H1 (cell line): Measurements from ENCODE around the gene SCAMP4. TPM values are rescaled to one million over a fixed set of nuclear protein-coding genes. Genes with fewer than 3 reads are reported as not detected.

Source experiments
- BACH1 ChIP-seq: IDR thresholded peaks from 2 replicates; pipeline ENCODE4 v1.6.1; 2012; ENCODE audit warnings: low read length, improper control_type of control experiment
- CBX8 ChIP-seq: fragments of 300-800, 300-1000 bp; sonication (generic); IDR thresholded peaks from 2 replicates; pipeline ENCODE4 v1.7.1; 2016; ENCODE audit warnings: low read depth, low read length, borderline replicate concordance
- GABPA ChIP-seq: IDR thresholded peaks from 2 replicates; pipeline ENCODE4 v1.6.1; 2011; ENCODE audit warnings: mild to moderate bottlenecking, low read length, moderate library complexity, borderline replicate concordance; ENCODE audit not compliant: insufficient read depth
- HDAC6 ChIP-seq: IDR thresholded peaks from one replicate; pipeline ENCODE4 v1.7.1; 2012; ENCODE audit warnings: low read depth, mild to moderate bottlenecking, inconsistent platforms, low read length, moderate library complexity
- KDM5A ChIP-seq: fragments of 200-600 bp; IDR thresholded peaks from 2 replicates; pipeline ENCODE4 v1.7.1; 2012; ENCODE audit warnings: mild to moderate bottlenecking, low read length, inconsistent platforms, mixed read lengths
- POLR2A ChIP-seq, 2 experiments: IDR thresholded peaks; 1 replicate in 1 of 2; 2 replicates in 1 of 2; pipeline ENCODE4 v1.6.1; 2011; ENCODE audit warnings: low read depth in 2 of 2, low read length in 2 of 2, mild to moderate bottlenecking in 2 of 2; ENCODE audit errors: control extremely low read depth in 1 of 2
- POLR2AphosphoS5 ChIP-seq: IDR thresholded peaks from 2 replicates; pipeline ENCODE4 v1.6.1; 2011; ENCODE audit warnings: low read depth, low read length
- RFX5 ChIP-seq: IDR thresholded peaks from 2 replicates; pipeline ENCODE4 v1.6.1; 2011; ENCODE audit warnings: low read depth, low read length, improper control_type of control experiment, borderline replicate concordance
- polyA plus RNA-seq, 7 experiments: library from polyadenylated mRNA; depleted of rRNA in 3 of 7; stranded (reverse) in 5 of 7; unstranded in 2 of 7; fragments of >200 nt in 5 of 7; fragments of 200-250 nt in 2 of 7; gene quantifications; 1 replicate in 5 of 7; 2 replicates in 1 of 7; 4 replicates in 1 of 7; pipeline versions ENCODE4 v1.2.1 to v1.2.3, GENCODE V29; 2011 to 2013; ENCODE audit warnings: missing spikeins in 2 of 7, mixed read lengths in 2 of 7
- total RNA-seq: library from RNA; stranded (reverse); fragmentation: NEBNext Ultra II Directional; extraction: Animal tissue kit (Norgen Biotek cat#: 25700); gene quantifications from 2 replicates; pipeline ENCODE4 v1.2.1, GENCODE V29; 2021

Gene SCAMP4
- total and polyA plus RNA-seq, 2 of the 8 experiments (the other 6 are each of a cell fraction or from before 2014, with no cell fraction given): 17.1 to 61.4 TPM

GRCh38 chr19:1936430-1936829 is 31.2 kb downstream of the SCAMP4 start (continued):
- TF ChIP-seq KDM5A (no peak), HDAC6 (no peak), POLR2A (IDR thresholded peaks at IDR 0.05; ENCODE audit: control extremely low read depth in 1 of 2, low read depth in 2 of 2, low read length in 2 of 2) (no peak), CBX8 (no peak), RFX5 (no peak), BACH1 (no peak), POLR2AphosphoS5 (no peak), GABPA (no peak)
- TF ChIP-seq, all 59 proteins: peak for 0
